ENCODE results near the gene TDRD9. TPM values are rescaled to one million over a fixed set of nuclear protein-coding genes. Genes with fewer than 3 reads are reported as not detected.

TDRD9 gene
- total RNA-seq, 1 experiment from 2014 or later = 4.1 TPM

GRCh38 chr14:104026024-104026423 is 97.8 kb downstream of the TDRD9 start:
- Histone ChIP-seq H3K27ac (no peak overlapping the region), H3K27me3 (replicated peaks) (no peaks in the 10 kb centered on the region), H3K9me3 (replicated peaks) (no peaks in the 10 kb centered on the region), H3K4me3 (no peak overlapping the region), H3K4me1 (replicated peaks) (no peaks in the 10 kb centered on the region), H3K36me3 (no peaks in the 10 kb centered on the region)
- no peak for DNase-seq (ENCODE audit: low read depth in 1 of 2, low spot score in 2 of 2)

- no peaks in the 10 kb centered on the region for H3K9me3 ChIP-seq (replicated peaks)
- H3K4me1 ChIP-seq (replicated peaks) = no peaks in the 10 kb centered on the region
- no peak overlapping the region for H3K27ac ChIP-seq
- H3K36me3 ChIP-seq = no peaks in the 10 kb centered on the region
- no peaks in the 10 kb centered on the region for H3K27me3 ChIP-seq (replicated peaks)
- no peak for DNase-seq (ENCODE audit: low read depth in 1 of 2, low spot score in 2 of 2)
- H3K4me3 ChIP-seq = no peak overlapping the region
Measured at GRCh38 chr14:104030958-104031357, 102.7 kb downstream of the TDRD9 start.

GRCh38 chr14:104031384-104031783 is 103.1 kb downstream of the TDRD9 start:
- H3K4me3 ChIP-seq = no peak overlapping the region
- H3K36me3 ChIP-seq = no peaks in the 10 kb centered on the region
- no peaks in the 10 kb centered on the region for H3K4me1 ChIP-seq (replicated peaks)
- DNase-seq (ENCODE audit: low read depth in 1 of 2, low spot score in 2 of 2) = no peak
- H3K27me3 ChIP-seq (replicated peaks) = no peaks in the 10 kb centered on the region
- H3K27ac ChIP-seq = no peak overlapping the region
- no peaks in the 10 kb centered on the region for H3K9me3 ChIP-seq (replicated peaks)

- H3K4me3 ChIP-seq = no peak overlapping the region
- H3K9me3 ChIP-seq (replicated peaks) = no peaks in the 10 kb centered on the region
- no peaks in the 10 kb centered on the region for H3K27me3 ChIP-seq (replicated peaks)
- H3K27ac ChIP-seq = no peak overlapping the region
- DNase-seq (ENCODE audit: low read depth in 1 of 2, low spot score in 2 of 2) = no peak
- H3K4me1 ChIP-seq (replicated peaks) = no peaks in the 10 kb centered on the region
- H3K36me3 ChIP-seq = no peaks in the 10 kb centered on the region
Measured at GRCh38 chr14:104034976-104035699, 106.9 kb downstream of the TDRD9 start.

- Histone ChIP-seq H3K27ac (no peak overlapping the region), H3K36me3 (no peaks in the 10 kb centered on the region), H3K27me3 (replicated peaks) (no peaks in the 10 kb centered on the region), H3K9me3 (replicated peaks) (no peaks in the 10 kb centered on the region), H3K4me1 (replicated peaks) (no peaks in the 10 kb centered on the region), H3K4me3 (no peak overlapping the region)
- DNase-seq (ENCODE audit: low read depth in 1 of 2, low spot score in 2 of 2) = no peak
Measured at GRCh38 chr14:104036212-104036611, 108.0 kb downstream of the TDRD9 start.

- Histone ChIP-seq H3K9me3 (replicated peaks) (no peaks in the 10 kb centered on the region), H3K4me3 (no peak overlapping the region), H3K27ac (no peak overlapping the region), H3K36me3 (no peaks in the 10 kb centered on the region), H3K4me1 (replicated peaks) (no peaks in the 10 kb centered on the region), H3K27me3 (replicated peaks) (no peaks in the 10 kb centered on the region)
- DNase-seq (ENCODE audit: low read depth in 1 of 2, low spot score in 2 of 2) = no peak
Measured at GRCh38 chr14:104037074-104037473, 108.8 kb downstream of the TDRD9 start.

- H3K4me1 ChIP-seq (replicated peaks) = no peaks in the 10 kb centered on the region
- H3K27me3 ChIP-seq (replicated peaks) = no peaks in the 10 kb centered on the region
- no peak for DNase-seq (ENCODE audit: low read depth in 1 of 2, low spot score in 2 of 2)
- H3K27ac ChIP-seq = no peak overlapping the region
- no peak overlapping the region for H3K4me3 ChIP-seq
- no peaks in the 10 kb centered on the region for H3K9me3 ChIP-seq (replicated peaks)
- no peaks in the 10 kb centered on the region for H3K36me3 ChIP-seq
Measured at GRCh38 chr14:104037903-104038302, 109.6 kb downstream of the TDRD9 start.

- H3K4me1 ChIP-seq (replicated peaks) = no peaks in the 10 kb centered on the region
- no peaks in the 10 kb centered on the region for H3K9me3 ChIP-seq (replicated peaks)
- DNase-seq (ENCODE audit: low read depth in 1 of 2, low spot score in 2 of 2) = no peak
- no peaks in the 10 kb centered on the region for H3K36me3 ChIP-seq
- H3K4me3 ChIP-seq = no peak overlapping the region
- no peaks in the 10 kb centered on the region for H3K27me3 ChIP-seq (replicated peaks)
- H3K27ac ChIP-seq = no peak overlapping the region
Measured at GRCh38 chr14:104039214-104039613, 111.0 kb downstream of the TDRD9 start.

- Histone ChIP-seq H3K9me3 (replicated peaks) (no peaks in the 10 kb centered on the region), H3K4me3 (no peak overlapping the region)
Measured at GRCh38 chr14:104040539-104040938, 112.3 kb downstream of the TDRD9 start.

GRCh38 chr14:104041430-104042104 is 113.3 kb downstream of the TDRD9 start:
- H3K9me3 ChIP-seq (replicated peaks) = no peaks in the 10 kb centered on the region

More at GRCh38 chr14:104040539-104040938, 112.3 kb downstream of the TDRD9 start:
- DNase-seq (ENCODE audit: low read depth in 1 of 2, low spot score in 2 of 2) = no peak
- H3K27ac ChIP-seq = no peak overlapping the region
- H3K36me3 ChIP-seq = no peaks in the 10 kb centered on the region
- no peaks in the 10 kb centered on the region for H3K27me3 ChIP-seq (replicated peaks)
- no peaks in the 10 kb centered on the region for H3K4me1 ChIP-seq (replicated peaks)

GRCh38 chr14:104044016-104044415 is 115.8 kb downstream of the TDRD9 start:
- no peak overlapping the region for H3K4me3 ChIP-seq

More at GRCh38 chr14:104041430-104042104, 113.3 kb downstream of the TDRD9 start:
- no peak for DNase-seq (ENCODE audit: low read depth in 1 of 2, low spot score in 2 of 2)
- H3K4me3 ChIP-seq = no peak overlapping the region
- no peaks in the 10 kb centered on the region for H3K36me3 ChIP-seq
- H3K27ac ChIP-seq = no peak overlapping the region
- no peaks in the 10 kb centered on the region for H3K27me3 ChIP-seq (replicated peaks)
- H3K4me1 ChIP-seq (replicated peaks) = no peaks in the 10 kb centered on the region

GRCh38 chr14:104047761-104048160 is 119.5 kb downstream of the TDRD9 start:
- Histone ChIP-seq H3K27ac (no peak overlapping the region), H3K27me3 (replicated peaks) (no peaks in the 10 kb centered on the region), H3K9me3 (replicated peaks) (no peaks in the 10 kb centered on the region), H3K36me3 (no peaks in the 10 kb centered on the region), H3K4me3 (no peak overlapping the region), H3K4me1 (replicated peaks) (no peaks in the 10 kb centered on the region)
- no peak for DNase-seq (ENCODE audit: low read depth in 1 of 2, low spot score in 2 of 2)

More at GRCh38 chr14:104044016-104044415, 115.8 kb downstream of the TDRD9 start:
- Histone ChIP-seq H3K4me1 (replicated peaks) (no peaks in the 10 kb centered on the region), H3K27me3 (replicated peaks) (no peaks in the 10 kb centered on the region), H3K27ac (no peak overlapping the region), H3K36me3 (no peaks in the 10 kb centered on the region), H3K9me3 (replicated peaks) (no peaks in the 10 kb centered on the region)
- no peak for DNase-seq (ENCODE audit: low read depth in 1 of 2, low spot score in 2 of 2)

- Histone ChIP-seq H3K4me3 (no peak overlapping the region), H3K36me3 (no peaks in the 10 kb centered on the region), H3K27ac (no peak overlapping the region), H3K27me3 (replicated peaks) (no peaks in the 10 kb centered on the region), H3K4me1 (replicated peaks) (no peaks in the 10 kb centered on the region), H3K9me3 (replicated peaks) (no peaks in the 10 kb centered on the region)
- DNase-seq (ENCODE audit: low read depth in 1 of 2, low spot score in 2 of 2) = no peak
Measured at GRCh38 chr14:104048758-104049507, 120.7 kb downstream of the TDRD9 start.
